ENCODE measurements around the gene AHSP.
"Not testable (repeated sequence)": the region's sequence is repeated elsewhere in the genome, so short reads cannot be mapped to it uniquely, and the experiment has no call there.

AHSP gene

DNA sequence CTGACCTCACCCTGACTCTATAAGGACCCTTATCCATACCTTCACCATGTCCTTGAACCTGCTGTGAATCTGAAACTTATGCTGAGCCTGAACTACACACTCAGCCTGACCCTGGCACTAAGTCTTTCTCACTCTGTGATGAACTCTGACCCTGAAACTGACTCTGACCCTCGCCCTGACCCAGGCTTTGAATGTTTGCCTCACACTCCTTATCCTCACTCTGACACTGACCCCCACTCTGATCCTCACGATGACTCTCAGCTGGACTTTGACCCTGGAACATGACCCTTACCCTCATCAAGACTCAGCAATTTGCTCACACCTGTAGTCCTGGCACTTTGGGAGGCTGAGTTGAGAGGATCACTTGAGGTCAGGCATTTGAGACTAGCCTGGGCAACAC is 4.4 kb downstream of the AHSP start:
- no peak for DNase-seq

DNA sequence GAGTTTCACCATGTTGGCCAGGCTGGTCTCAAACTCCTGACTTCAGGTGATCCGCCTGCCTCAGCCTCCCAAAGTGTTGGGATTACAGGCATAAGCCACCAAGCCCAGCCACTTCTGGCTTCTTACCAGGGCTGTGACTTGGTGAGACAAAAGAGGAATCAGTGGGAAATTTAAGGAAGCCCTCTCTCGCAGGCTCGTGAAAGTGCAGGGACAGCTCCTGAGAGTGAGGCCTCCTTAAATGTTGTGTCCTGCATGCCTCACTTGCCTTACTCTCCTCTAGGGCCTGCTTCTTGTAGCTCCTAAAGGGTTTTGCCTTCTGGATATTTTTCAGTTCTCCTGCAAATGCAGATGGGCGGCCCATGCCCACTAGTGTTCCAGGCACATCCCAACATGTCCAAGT is 5.2 kb downstream of the AHSP start:
- no peak for DNase-seq

DNA sequence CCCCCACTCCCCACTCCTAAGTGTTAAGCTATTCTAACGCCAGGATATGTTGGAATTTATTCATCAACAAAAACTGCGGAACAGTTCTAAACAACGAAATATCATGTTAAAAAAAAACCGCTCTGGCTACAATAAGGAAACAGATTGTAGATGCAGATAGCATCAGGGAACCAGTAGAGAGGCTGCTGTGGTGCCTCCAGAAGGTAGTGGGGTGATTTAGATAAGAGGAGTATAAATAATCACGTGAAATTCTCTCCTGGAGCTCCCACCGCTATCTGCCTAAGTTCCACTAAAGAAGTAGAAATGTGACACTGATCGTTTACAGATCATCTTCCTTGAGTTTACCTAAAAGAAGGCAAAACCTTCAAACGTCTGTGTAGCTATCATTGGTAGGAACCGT is 8.0 kb downstream of the AHSP start:
- no peak for DNase-seq

DNA sequence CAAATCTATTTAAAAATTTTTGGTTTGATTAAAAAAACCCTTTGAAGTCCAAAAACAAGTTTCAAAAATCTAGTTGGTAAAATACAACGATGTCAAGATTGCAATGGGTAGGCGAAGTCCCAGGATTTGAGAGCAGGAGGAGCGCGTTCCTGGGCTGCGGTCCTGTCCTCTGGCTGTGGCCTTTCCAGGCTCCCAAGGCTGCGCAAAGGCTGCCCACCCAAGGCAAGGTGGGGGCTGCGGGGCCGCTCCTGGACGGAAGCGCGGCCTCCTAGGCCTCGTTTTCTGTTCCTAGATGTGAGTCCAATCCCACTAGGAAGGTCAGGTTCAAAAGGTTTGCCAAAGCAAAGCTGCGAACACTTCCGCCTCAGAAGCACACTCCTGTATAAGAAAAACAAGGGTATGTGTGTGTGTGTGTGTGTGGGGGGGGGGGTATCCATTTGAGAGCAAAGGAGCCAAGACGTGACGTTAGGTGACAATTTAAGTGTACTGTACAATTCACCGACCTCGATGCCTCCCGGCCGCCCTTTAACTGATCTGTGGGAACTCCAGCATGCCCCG is 9.2 kb downstream of the AHSP start:
- no peak for DNase-seq

DNA sequence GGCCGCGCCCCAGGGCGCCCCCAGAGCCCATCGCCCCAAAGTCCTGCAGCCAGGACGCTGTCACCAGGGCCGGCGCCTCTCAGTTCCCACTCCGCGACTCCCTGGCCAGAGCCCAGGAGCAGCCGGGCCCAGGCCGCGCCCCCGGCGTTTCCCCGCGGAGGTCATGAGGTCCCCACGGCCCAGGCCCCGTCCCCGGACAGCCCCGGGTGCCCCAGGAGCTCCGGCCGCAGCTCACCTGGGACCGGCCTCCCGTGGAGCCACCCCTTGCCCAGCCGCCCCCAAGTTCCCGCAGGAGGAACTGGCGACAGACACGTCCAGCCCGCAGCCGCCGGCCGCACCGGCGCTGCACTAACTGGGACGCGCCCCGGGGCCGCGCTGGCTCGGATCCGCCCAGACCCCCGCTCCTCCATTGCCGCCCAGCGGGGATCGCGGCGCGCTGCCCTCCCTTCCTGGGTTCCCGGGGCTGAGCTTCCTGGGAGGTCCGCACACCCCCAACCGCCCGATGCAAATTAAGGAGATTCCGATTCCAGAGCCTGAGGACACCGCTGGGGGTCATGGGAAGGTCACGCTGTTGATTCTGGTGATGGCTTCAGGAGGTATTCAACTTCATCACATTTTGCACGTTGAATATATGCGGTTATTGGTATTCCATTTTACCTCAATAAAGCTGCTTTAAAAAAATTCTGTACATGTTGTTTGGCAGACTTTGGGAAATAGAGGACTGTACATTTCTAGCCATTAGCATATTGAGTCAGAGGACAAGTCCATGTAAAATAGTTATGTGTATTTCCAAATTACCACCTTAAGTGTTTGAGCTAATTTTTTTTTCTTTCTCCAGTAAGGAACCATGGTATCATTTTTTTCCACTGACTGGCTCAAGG is 9.9 kb downstream of the AHSP start:
- DNase-seq = no peak

DNA sequence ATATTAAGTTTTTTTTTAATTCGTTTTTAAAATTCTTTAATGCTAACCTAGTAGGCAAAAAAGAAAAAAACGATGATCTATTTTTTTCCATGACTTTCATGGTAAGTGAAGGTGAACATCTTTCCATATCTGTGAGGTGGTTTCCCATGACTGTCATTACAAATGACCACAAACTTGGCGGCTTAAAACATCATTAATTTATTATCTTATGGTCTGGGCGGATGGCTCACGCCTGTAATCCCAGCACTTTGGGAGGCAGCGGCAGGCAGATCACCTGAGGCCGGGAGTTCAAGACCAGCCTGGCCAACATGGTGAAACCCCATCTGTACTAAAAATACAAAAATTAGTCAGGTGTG is 10.5 kb downstream of the AHSP start:
- DNase-seq = not testable (repeated sequence)

DNA sequence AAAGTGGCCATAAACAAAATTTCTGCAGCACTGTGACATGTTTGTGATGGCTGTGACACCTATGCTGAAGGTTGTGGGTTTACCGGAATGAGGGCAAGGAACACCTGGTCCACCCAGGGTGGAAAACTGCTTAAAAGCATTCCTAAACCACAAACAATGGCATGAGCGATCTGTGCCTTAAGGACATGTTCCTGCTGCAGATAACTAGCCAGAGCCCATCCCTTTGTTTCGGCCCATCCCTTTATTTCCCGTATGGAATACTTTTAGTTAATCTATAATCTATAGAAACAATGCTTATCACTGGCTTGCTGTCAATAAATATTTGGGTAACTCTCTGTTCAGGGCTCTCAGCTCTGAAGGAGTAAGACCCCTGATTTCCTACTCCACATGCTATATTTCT is 12.1 kb downstream of the AHSP start:
- DNase-seq = not testable (repeated sequence)

DNA sequence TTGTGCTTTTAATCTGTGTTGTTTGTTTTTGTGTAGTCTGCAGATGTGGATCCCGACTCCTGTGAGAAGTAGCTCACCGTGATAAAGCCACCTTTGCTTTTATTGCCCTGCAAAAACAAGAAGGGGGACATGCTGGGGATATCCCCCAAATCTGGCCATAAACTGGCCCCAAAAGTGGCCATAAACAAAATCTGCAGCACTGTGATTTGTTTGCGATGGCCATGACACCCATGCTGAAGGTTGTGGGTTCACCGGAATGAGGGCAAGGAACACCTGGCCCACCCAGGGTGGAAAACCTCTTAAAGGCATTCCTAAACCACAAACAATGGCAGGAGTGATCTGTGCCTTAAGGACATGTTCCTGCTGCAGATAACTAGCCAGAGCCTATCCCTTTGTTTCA is 15.1 kb downstream of the AHSP start:
- no peak for DNase-seq

DNA sequence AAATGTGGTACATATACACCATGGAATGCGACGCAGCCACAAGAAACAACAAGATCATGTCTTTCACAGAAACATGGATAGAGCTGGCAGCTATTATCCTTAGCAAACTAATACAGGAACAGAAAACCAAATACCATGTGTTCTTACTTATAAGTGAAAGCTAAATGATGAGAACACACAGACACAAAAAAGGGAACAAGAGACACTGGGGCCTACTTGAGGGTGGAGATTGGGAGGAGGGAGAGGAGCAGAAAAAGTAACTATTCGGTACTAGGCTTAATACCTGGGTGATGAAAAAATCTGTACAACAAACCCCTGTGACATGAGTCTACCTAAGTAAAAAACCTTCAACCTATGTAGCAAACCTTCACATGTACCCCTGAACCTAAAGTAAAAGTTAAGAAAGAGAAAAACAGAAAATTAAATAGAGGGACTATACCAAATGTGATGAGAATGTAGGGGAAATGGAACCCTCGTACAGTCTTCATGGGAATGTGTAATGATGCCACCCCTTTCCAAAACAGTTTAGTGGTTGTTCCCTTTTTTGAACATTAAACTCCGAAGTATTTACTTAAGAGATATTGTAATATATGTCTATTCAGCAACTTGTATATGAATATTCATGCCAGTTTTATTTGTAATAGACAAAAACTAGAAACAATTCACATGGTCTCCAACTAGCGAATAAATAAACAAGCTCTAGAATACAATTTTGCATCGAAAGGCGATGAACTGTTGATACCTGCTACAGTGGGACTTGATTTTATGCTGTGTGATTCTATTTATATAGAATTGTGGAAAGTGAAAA is 33.9 kb downstream of the AHSP start:
- DNase-seq = no peak

DNA sequence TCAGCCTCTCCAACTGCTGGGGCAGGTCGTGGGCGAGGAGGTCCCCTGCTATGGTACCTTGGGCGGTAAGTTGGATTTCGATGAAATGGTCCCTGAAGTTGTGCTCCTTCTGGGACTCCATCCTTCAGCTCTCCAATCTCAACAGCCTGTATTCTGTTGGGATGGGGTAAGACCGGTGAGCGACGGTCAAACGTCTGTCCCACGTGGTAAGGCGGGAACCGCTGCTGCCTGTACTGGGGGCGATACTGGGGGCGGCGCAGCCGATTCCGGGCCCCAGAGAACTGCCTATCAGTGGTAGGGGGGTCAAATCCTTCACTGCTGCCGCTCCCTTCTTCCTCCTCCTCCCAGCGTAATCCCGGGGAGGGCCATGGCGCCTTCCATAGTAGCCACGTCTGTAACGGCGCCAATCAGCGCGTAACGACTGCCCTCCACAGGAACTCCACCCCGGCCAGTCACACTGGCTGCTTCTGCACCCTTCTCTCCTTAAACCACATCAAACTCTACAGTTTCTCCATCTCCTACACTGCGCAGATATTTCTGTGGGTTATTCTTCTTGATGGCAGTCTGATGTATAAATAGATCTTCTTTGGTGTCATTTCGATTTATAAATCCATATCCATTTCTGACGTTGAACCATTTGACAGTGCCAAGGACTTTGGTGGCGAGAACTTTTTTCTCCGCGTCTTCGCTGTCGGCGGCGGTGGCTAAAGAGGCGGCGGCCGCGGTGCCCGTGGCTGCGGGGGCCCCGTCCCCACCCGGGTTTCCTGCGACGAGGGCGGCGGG is 41.1 kb downstream of the AHSP start:
- DNase-seq = no peak

DNA sequence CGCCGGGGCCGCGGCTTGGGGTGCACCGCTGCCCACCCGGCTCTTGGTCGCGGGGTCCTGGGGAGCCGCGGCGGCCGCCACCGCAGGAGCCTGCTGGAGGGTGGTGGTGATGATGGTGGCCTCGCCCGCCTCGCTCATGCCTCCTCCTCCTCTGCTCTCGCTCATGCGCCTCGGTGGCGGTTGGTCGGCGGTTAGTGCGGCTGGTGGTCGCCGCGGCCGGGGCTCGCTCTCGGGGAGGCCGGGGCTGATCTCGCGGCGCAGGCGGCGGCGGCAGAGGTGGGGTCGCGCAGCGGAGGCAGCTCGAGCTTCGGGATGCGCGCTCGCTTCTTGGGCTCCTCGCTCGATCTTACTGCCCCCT is 41.6 kb downstream of the AHSP start:
- DNase-seq = no peak

DNA sequence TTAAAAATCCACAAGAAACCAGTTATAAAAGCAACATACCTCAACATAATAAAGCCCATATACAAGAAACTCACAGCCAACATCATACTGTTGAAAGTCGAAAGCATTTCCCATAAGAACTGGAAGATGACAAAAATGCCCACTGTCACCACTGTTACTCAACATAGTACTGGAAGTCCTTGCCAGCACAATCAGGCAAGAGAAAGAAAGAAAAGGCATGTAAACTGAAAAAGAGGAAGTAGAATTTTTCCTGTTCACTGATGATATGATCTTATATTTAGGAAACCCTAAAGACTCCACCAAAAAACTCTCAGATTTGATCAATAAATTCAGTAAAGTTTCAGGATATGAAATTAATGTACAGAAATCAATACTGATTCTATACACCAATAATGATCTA is 45.1 kb downstream of the AHSP start:
- no peak for DNase-seq

DNA sequence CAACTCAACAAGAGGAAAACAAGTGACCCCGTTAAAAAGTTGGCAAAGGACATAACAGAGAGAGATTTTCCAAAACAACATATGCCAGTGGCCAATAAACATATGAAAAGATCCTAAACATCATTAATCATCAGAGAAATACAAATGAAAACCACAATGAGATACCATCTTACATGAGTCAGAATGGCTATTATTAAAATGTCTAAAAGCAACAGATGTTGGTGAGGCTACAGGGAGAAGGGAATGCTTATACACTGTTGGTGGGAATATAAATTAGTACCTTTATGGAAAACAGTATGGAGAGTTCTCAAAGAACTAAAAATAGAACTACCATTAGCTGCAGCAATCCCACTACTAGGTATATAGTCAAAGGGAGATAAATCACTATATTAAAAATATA is 46.5 kb downstream of the AHSP start:
- DNase-seq = not testable (repeated sequence)

DNA sequence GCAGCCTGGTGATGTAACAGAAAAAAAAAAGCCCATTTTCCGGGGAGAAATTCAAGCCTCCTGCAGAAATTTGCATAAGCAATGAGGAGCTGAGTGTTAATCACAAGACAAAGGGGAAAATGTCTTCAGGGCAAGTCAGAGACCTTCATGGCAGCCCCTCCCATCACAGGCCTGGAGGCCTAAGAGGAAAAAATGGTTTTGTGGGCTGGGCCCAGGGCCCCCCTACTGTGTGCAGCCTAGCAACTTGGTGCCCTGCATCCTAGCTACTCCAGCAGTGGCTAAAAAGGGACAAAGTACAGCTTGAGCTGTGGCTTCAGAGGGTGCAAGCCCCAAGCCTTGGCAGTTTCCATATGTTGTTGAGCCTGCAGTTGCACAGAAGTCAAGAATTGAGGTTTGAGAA is 49.7 kb downstream of the AHSP start:
- DNase-seq = no peak
